Stimulated activated naive B cell treated with anti-CD40 and anti-IgM and Interleukin-4, amounts not matched to agents 10 μg/mL and 1 μg/mL and 100 μg/mL, for 72 hours (primary cell): ENCODE results near the gene SF3B6.
"Not testable (repeated sequence)": the region's sequence is repeated elsewhere in the genome, so short reads cannot be mapped to it uniquely, and the experiment has no call there.

Experiments used
- ATAC-seq, 2 donors: fragments of 150-1000 bp; cut with Tn5 transposase; replicated peaks; 2 replicates each; pipeline ENCODE4 v1.10.0; 2021; ENCODE audit warnings: moderate library complexity in 1 of 2
- DNase-seq: peaks from one replicate; pipeline ENCODE4 v3.0.0; 2021
- H3K27ac Mint-ChIP-seq: one replicate; pipeline ENCODE4 v1.8.0; 2022; ENCODE audit warnings: mild to moderate bottlenecking, mixed read lengths
- H3K27me3 Mint-ChIP-seq, 2 donors: one replicate each; pipeline ENCODE4 v1.8.0; 2022; ENCODE audit warnings: mixed read lengths in 2 of 2
- H3K36me3 Mint-ChIP-seq, 2 donors: one replicate each; pipeline ENCODE4 v1.8.0; 2022; ENCODE audit warnings: mixed read lengths in 2 of 2, mild to moderate bottlenecking in 1 of 2
- H3K4me1 Mint-ChIP-seq, 2 donors: one replicate each; pipeline ENCODE4 v1.8.0; 2022; ENCODE audit warnings: mixed read lengths in 2 of 2, mild to moderate bottlenecking in 1 of 2
- H3K4me3 Mint-ChIP-seq, 2 donors: one replicate each; pipeline ENCODE4 v1.8.0; 2022; ENCODE audit warnings: mild to moderate bottlenecking in 2 of 2, mixed read lengths in 2 of 2, moderate library complexity in 1 of 2
- H3K9me3 Mint-ChIP-seq, 2 donors: one replicate each; pipeline ENCODE4 v1.8.0; 2022; ENCODE audit warnings: mixed read lengths in 2 of 2, mild to moderate bottlenecking in 1 of 2

The SF3B6 gene

DNA sequence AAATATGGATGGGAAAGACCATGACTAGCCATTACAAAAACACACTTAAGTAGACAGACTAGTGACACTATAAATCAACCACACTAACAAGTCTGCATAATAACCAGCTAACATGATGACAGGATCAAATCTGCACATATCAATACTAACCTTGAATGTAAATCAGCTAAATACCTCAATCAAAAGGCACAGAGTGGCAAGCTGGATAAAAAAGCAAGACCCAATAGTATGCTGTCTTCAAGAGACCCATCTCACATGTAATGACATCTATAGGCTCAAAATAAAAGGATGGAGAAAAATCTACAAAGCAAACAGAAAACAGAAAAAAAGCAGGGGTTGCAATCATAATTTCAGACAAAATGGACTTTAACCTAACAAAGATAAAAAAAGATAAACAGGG is 30.7 kb upstream of the SF3B6 start:
- peaks cover 5 to 23% of the 10 kb centered on the region in 2 donors for H3K36me3 Mint-ChIP-seq
- no peak overlapping the region for H3K27ac Mint-ChIP-seq
- no peak overlapping the region for H3K4me3 Mint-ChIP-seq
- H3K9me3 Mint-ChIP-seq = peaks cover 21 to 26% of the 10 kb centered on the region in 2 donors
- no peak for DNase-seq
- no peaks in the 10 kb centered on the region for H3K27me3 Mint-ChIP-seq
- peaks cover 18 to 24% of the 10 kb centered on the region in 2 donors for H3K4me1 Mint-ChIP-seq
- no peak for ATAC-seq

DNA sequence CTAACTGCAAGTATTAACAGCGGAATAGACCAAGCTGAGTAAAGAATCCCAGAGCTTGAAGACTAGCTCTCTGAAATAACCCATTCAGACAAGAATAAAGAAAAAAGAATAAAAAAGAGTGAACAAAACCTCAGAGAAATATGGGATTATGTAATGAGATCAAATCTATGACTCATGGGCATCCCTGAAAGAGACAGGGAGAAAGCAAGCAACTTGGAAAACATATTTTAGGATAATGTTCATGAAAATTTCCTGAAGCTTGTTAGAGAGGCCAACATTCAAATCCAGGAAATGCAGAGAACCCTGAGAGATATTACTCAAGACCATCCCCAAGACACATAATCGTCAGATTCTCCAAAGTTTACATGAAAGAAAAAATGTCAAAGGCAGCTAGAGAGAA is 29.7 kb upstream of the SF3B6 start:
- H3K4me3 Mint-ChIP-seq = no peak overlapping the region
- no peak overlapping the region for H3K27ac Mint-ChIP-seq
- DNase-seq = no peak
- ATAC-seq = no peak
- peaks cover 5 to 25% of the 10 kb centered on the region in 2 donors for H3K36me3 Mint-ChIP-seq
- peaks cover 21 to 26% of the 10 kb centered on the region in 2 donors for H3K9me3 Mint-ChIP-seq
- H3K27me3 Mint-ChIP-seq = no peaks in the 10 kb centered on the region
- H3K4me1 Mint-ChIP-seq = peaks cover 16 to 24% of the 10 kb centered on the region in 2 donors

DNA sequence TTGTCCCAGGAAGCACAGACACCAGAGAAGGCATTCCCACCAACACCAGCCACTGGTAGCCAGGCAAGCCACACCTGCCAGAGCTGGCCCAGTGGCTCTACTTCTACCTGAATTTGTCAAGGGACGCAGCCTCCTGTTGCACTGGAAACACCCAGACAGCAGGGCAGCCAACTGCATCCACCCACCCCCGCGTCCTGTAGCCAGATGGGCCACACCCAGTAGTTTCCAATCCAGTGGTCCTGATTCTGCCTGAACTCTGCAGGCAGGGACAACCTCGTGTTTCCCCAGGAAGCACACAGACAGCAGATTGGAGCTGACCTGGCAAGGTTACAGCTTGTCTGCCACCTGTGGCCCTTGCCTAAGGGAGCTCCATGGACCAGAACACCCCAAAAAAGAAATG is 28.8 kb upstream of the SF3B6 start:
- ATAC-seq (peak; percentile 58 to 74), DNase-seq (no peak)
- Mint-ChIP-seq H3K36me3 (peaks cover 8 to 30% of the 10 kb centered on the region in 2 donors), H3K9me3 (peaks cover 21 to 26% of the 10 kb centered on the region in 2 donors), H3K4me1 (peaks cover 16 to 24% of the 10 kb centered on the region in 2 donors), H3K27me3 (no peaks in the 10 kb centered on the region), H3K27ac (no peak overlapping the region), H3K4me3 (no peak overlapping the region)

DNA sequence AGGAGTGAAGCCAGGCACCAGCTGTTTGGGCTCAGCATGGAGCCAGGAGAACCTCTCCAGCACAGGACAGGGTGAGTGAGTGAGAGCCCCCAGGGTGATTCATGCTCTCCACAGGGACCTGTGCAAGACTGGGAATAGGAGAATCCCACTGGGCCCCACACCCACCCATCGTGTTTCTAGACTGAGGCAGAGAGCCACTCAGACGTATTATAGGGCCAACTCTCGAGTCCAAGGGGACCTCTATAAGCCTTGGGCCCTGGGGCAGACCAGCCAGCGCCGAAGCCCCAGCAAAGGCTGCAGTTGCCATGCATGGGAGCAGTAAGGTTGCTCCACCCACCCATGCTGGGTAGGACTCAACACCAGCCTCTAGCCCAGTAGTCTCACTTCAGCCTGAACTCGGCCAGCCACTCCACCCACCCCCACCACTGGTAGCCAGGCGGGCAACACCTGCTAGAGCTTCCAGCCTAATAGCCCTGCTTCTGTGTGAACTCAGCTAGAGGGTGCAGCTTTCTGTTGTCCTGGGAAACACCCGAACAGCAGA is 28.1 kb upstream of the SF3B6 start:
- peaks cover 16 to 24% of the 10 kb centered on the region in 2 donors for H3K4me1 Mint-ChIP-seq
- H3K27me3 Mint-ChIP-seq = no peaks in the 10 kb centered on the region
- H3K4me3 Mint-ChIP-seq = no peak overlapping the region
- H3K27ac Mint-ChIP-seq = peak overlapping the region; percentile 9
- no peak for DNase-seq
- peaks cover 22 to 23% of the 10 kb centered on the region in 2 donors for H3K9me3 Mint-ChIP-seq
- ATAC-seq = peak in 1 of 2 donors; percentile 10
- peaks cover 9 to 27% of the 10 kb centered on the region in 2 donors for H3K36me3 Mint-ChIP-seq

DNA sequence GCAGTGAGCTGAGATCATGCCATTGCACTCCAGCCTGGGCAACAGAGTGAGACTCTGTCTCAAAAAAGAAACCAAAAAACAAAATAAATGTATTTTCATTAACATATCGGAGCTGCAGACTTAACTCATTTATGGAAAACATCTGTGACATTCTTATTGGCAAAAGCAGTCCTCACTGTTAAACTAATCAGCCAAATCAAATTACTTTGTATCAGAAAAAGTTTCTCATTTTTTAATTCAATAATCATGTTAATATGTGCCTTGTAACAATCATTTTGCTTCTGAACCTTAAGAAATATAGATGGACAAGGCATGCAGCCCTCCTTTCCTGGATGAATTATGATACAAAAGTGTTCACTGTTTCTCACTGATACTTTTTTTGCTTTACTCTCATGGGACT is 26.6 kb upstream of the SF3B6 start:
- Mint-ChIP-seq H3K36me3 (peaks cover 14 to 28% of the 10 kb centered on the region in 2 donors), H3K27ac (no peak overlapping the region), H3K4me1 (peaks cover 16 to 24% of the 10 kb centered on the region in 2 donors), H3K27me3 (no peaks in the 10 kb centered on the region), H3K9me3 (peaks cover 13 to 19% of the 10 kb centered on the region in 2 donors), H3K4me3 (no peak overlapping the region)
- ATAC-seq (no peak), DNase-seq (no peak)

DNA sequence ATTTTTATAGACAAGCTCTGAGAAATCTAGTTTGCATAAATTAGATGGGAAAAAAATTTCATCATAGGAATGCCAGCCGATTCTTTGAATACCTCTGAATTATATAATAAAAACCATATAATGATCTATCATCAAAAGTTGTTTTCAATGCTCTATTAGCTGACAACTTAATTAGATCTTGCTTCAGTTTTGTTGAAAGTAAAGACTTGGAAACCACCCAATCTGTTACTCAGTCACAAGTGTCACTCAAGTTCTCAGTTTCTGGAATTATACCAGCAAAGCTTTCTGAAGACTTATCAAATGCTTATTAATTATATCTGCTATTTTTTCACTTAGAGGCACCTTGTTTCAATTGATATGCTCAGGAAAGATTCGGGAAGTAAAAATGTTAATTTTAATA is 25.9 kb upstream of the SF3B6 start:
- no peak overlapping the region for H3K4me3 Mint-ChIP-seq
- H3K27ac Mint-ChIP-seq = no peak overlapping the region

DNA sequence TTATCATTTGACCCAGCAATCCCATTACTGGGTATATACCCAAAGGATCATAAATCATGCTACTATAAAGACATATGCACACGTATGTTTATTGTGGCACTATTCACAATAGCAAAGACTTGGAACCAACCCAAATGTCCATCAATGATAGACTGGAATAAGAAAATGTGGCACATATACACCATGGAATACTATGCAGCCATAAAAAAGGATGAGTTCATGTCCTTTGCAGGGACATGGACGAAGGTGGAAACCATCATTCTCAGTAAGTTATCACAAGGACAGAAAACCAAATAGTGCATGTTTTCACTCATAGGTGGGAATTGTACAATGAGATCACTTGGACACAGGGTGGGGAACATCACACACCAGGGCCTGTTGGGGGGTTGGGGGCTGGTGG is 24.6 kb upstream of the SF3B6 start:
- not testable (repeated sequence) for H3K9me3 Mint-ChIP-seq, ATAC-seq, H3K27ac Mint-ChIP-seq, H3K4me3 Mint-ChIP-seq, H3K27me3 Mint-ChIP-seq, DNase-seq
- peaks cover 26 to 34% of the 10 kb centered on the region in 2 donors for H3K36me3 Mint-ChIP-seq
- peaks cover 16 to 24% of the 10 kb centered on the region in 2 donors for H3K4me1 Mint-ChIP-seq

More for the DNA sequence above, 25.9 kb upstream of the SF3B6 start:
- H3K4me1 Mint-ChIP-seq = peaks cover 16 to 24% of the 10 kb centered on the region in 2 donors
- DNase-seq = no peak
- H3K36me3 Mint-ChIP-seq = peaks cover 17 to 28% of the 10 kb centered on the region in 2 donors
- no peak for ATAC-seq
- H3K27me3 Mint-ChIP-seq = no peaks in the 10 kb centered on the region
- peaks cover 7 to 16% of the 10 kb centered on the region in 2 donors for H3K9me3 Mint-ChIP-seq

DNA sequence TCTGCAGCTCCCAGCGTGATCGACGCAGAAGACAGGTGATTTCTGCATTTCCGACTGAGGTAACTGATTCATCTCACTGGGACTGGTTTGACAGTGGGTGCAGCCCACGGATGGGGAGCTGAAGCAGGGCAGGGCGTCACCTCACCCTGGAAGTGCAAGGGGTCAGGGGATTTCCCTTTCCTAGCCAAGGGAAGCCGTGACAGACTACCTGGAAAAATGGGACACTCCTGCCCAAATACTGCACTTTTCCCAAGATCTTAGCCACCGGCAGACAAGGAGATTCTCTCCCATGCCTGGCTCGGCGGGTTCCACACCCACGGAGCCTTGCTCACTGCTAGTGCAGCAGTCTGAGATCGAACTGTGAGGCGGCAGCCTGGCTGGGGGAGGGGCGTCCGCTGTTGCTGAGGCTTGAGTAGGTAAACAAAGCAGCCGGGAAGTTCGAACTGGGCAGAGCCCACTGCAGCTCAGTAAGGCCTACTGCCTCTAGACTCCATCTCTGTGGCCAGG is 19.1 kb upstream of the SF3B6 start:
- not testable (repeated sequence) for H3K27me3 Mint-ChIP-seq, ATAC-seq, H3K4me1 Mint-ChIP-seq, H3K9me3 Mint-ChIP-seq, H3K27ac Mint-ChIP-seq, H3K4me3 Mint-ChIP-seq, DNase-seq
- peaks cover 25 to 26% of the 10 kb centered on the region in 2 donors for H3K36me3 Mint-ChIP-seq

DNA sequence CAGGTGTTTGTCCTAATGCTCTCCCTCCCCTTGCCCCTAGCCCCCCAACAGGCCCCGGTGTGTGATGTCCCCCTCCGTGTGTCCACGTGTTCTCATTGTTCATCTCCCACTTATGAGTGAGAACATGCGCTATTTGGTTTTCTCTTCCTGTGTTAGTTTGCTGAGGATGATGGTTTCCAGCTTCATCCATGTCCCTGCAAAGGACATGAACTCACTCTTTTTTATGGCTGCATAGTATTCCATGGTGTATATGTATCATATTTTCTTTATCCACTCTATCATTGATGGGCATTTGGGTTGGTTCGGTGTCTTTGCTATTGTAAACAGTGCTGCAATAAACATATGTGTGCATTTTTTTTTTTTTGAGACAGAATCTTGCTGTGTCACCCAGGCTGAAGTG is 17.1 kb upstream of the SF3B6 start:
- not testable (repeated sequence) for H3K27ac Mint-ChIP-seq, H3K4me3 Mint-ChIP-seq, DNase-seq, H3K9me3 Mint-ChIP-seq, ATAC-seq, H3K4me1 Mint-ChIP-seq, H3K27me3 Mint-ChIP-seq
- peaks cover 21 to 28% of the 10 kb centered on the region in 2 donors for H3K36me3 Mint-ChIP-seq

DNA sequence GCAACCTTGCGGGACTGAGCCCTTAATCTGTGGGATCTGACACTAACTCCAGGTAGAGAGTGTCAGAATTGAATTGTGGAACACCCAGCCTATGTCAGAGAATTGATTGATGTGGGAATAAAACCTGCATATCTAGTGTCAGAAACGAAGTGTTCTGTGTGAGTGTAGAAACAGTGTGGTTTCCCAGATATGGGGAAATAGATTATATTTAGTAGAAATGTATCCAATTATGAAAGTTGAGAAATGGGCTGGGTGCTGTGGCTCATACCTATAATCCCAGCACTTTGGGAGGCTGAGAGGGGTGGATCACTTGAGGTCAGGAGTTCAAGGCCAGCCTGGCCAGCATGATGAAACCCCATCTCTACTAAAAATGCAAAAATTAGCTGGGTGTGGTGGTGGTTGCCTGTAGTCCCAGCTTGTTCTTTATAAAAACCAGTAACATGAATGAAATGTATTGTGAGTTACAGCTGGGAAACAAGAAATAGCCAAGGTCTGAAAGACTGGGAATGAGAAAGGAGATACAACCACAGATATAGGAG is 12.8 kb upstream of the SF3B6 start:
- DNase-seq (no peak), ATAC-seq (no peak)
- Mint-ChIP-seq H3K27me3 (no peaks in the 10 kb centered on the region), H3K4me1 (peaks cover 8 to 14% of the 10 kb centered on the region in 2 donors), H3K9me3 (peaks cover 0 to 2% of the 10 kb centered on the region in 2 donors), H3K36me3 (peaks cover 3 to 12% of the 10 kb centered on the region in 2 donors), H3K4me3 (no peak overlapping the region), H3K27ac (no peak overlapping the region)

DNA sequence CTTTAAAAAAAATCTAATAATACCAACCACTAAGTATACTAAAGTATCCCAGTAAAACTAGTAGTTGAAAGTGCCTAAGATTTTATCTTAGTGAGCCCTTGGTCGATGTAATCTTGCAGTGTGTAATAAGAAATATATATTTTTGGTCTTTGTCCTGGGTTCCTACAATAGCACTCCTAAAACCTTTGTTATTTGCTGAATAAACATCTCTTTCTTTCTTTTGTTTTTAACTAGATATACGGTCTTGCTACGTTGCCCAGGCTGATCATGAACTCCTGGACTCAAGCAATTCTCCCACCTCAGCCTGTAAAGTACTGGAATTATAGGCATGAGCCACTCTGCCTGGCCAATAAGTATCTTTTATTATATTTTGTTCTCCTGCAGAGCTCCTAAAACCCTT is 10.9 kb upstream of the SF3B6 start:
- H3K4me3 Mint-ChIP-seq = no peak overlapping the region
- no peaks in the 10 kb centered on the region for H3K27me3 Mint-ChIP-seq
- no peak overlapping the region for H3K27ac Mint-ChIP-seq
- H3K4me1 Mint-ChIP-seq = peaks cover 11 to 22% of the 10 kb centered on the region in 2 donors
- DNase-seq (no peak), ATAC-seq (no peak)
- H3K9me3 Mint-ChIP-seq = no peaks in the 10 kb centered on the region
- H3K36me3 Mint-ChIP-seq = peaks cover 0 to 9% of the 10 kb centered on the region in 2 donors

DNA sequence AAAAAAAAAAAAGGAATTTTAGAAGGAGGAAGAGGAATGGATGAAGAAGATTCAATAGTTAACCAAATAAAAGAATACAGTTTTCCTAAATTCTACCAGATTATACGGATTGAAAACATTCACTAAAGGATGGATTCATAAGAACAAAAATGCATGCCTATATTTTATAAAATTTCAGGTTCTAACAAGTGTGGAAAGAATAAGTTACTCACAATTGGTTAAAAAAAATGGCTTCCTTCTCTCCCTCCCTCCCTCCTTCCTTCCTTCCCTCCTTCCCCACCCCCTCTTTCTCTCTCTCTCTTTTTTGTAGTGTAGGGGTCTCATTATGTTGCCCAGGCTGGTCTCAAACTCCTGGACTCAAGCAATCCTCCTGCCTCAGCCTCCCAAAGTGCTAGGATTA is 10.1 kb upstream of the SF3B6 start:
- no peak for ATAC-seq
- Mint-ChIP-seq H3K27me3 (no peaks in the 10 kb centered on the region), H3K4me3 (no peak overlapping the region), H3K36me3 (peaks cover 2 to 13% of the 10 kb centered on the region in 2 donors), H3K9me3 (no peaks in the 10 kb centered on the region), H3K4me1 (peaks cover 11 to 22% of the 10 kb centered on the region in 2 donors), H3K27ac (no peak overlapping the region)
- DNase-seq = no peak

DNA sequence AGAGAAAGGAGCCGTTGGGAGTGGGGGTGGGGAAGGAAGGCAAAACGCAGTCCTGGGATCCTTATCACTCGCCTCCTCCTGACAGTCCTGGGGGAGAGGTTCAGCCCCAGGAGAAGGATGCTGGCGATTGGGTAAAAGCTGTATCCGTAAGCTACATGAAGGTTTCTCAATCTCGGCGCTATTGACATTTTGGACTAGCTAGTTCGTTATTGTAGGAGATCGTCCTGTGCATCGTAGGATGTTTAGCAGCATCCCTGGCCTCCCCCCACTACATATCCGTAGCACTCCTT is 9.0 kb upstream of the SF3B6 start:
- no peak overlapping the region for H3K27ac Mint-ChIP-seq
- H3K27me3 Mint-ChIP-seq = no peaks in the 10 kb centered on the region
- DNase-seq = no peak
- H3K4me3 Mint-ChIP-seq = peak overlapping the region; percentile 89 to 93
- H3K9me3 Mint-ChIP-seq = no peaks in the 10 kb centered on the region
- H3K4me1 Mint-ChIP-seq = peaks cover 11 to 22% of the 10 kb centered on the region in 2 donors
- ATAC-seq = no peak
- peaks cover 3 to 15% of the 10 kb centered on the region in 2 donors for H3K36me3 Mint-ChIP-seq

DNA sequence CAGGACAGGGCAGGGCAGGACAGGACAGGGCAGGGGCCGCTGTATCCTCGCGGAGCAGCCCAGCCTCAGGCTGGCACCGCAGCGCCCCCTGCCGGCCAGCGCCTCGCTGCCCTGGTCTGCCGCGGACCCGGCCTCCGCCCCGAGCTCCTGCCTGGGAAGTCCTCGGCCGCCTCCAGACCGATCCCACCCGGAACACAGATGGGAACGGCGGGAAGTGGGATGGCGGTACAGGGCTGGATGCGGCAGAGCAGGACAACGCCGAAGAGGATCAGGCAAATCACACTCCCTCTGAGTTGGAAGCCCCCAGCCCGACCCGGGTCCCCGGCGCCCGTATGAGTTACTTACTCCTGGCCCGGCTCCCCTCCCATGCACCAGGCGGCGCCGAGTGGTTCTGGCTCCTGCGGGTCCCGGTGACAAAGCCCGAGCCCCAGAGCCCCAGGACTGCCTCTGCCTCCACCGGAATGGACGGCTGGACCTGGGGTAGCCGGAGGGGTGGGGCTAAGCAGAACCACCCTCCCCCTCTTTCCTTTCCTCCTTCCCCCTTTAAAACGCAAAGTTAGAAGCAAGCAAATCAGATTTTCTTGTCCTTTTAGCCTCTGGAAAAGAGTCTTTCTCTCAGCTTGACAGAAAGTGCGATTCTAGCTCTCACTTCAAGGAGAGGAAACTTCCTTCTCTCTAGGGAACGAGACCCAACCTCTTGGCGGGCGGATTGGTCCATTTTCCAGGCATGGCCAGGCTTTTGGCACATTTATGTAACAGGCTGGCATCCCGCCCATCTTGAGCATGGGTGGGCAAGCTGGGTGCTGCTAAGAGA is 8.5 kb upstream of the SF3B6 start, which contains the start of gene TP53I3:
TP53I3 (minus strand) TSS at position 449 of the 814 bp plus-strand sequence. CDS start 508 bp downstream, outside the sequence.
- Mint-ChIP-seq H3K36me3 (peaks cover 3 to 17% of the 10 kb centered on the region in 2 donors), H3K4me1 (peaks cover 11 to 22% of the 10 kb centered on the region in 2 donors), H3K27me3 (no peaks in the 10 kb centered on the region), H3K27ac (peak within 1 kb of the TSS; percentile 93), H3K9me3 (no peaks in the 10 kb centered on the region), H3K4me3 (peak within 1 kb of the TSS; percentile 89 to 93)
- DNase-seq = peak; percentile 81
- ATAC-seq = peak; percentile 91
